H1 (cell line): ENCODE results near the gene GLIS2.

Source experiments
- BACH1 ChIP-seq: IDR thresholded peaks from 2 replicates; pipeline ENCODE4 v1.6.1; 2012; ENCODE audit warnings: low read length, improper control_type of control experiment
- CTCF ChIP-seq, 3 experiments: IDR thresholded peaks; 1 replicate in 2 of 3; 2 replicates in 1 of 3; pipeline versions ENCODE4 v1.5.1 to v1.6.1; 2011; ENCODE audit warnings: low read length in 3 of 3, mild to moderate bottlenecking in 3 of 3, inconsistent platforms in 2 of 3, low read depth in 1 of 3, moderate library complexity in 1 of 3; ENCODE audit not compliant: insufficient read depth in 1 of 3; ENCODE audit errors: control extremely low read depth in 1 of 3
- EZH2 ChIP-seq: fragments of 200-600 bp; sonication (generic); IDR thresholded peaks from 2 replicates; pipeline ENCODE4 v1.7.1; 2012; ENCODE audit warnings: low read depth, mild to moderate bottlenecking, moderate library complexity, low read length, inconsistent platforms; ENCODE audit not compliant: severe bottlenecking
- NRF1 ChIP-seq: IDR thresholded peaks from 2 replicates; pipeline ENCODE4 v1.6.1; 2011; ENCODE audit warnings: mild to moderate bottlenecking, low read depth, low read length, improper control_type of control experiment
- POLR2A ChIP-seq, 2 experiments: IDR thresholded peaks; 1 replicate in 1 of 2; 2 replicates in 1 of 2; pipeline ENCODE4 v1.6.1; 2011; ENCODE audit warnings: low read depth in 2 of 2, low read length in 2 of 2, mild to moderate bottlenecking in 2 of 2; ENCODE audit errors: control extremely low read depth in 1 of 2
- RAD21 ChIP-seq, 2 experiments: IDR thresholded peaks in 1 of 2; conservative IDR thresholded peaks in 1 of 2; 2 replicates each; pipeline ENCODE4 v1.6.1; 2011; ENCODE audit warnings: low read depth in 2 of 2, low read length in 2 of 2, improper control_type of control experiment in 1 of 2, inconsistent platforms in 1 of 2, mild to moderate bottlenecking in 1 of 2, moderate library complexity in 1 of 2
- SP4 ChIP-seq: IDR thresholded peaks from 2 replicates; pipeline ENCODE4 v1.6.1; 2012; ENCODE audit warnings: low read length, inconsistent platforms
- TAF1 ChIP-seq: IDR thresholded peaks from 2 replicates; pipeline ENCODE4 v1.6.1; 2011; ENCODE audit warnings: mild to moderate bottlenecking, low read depth, low read length
- USF2 ChIP-seq: IDR thresholded peaks from 2 replicates; pipeline ENCODE4 v1.6.1; 2011; ENCODE audit warnings: low read length, improper control_type of control experiment

GRCh38 chr16:4366016-4366415, 50.1 kb downstream of the GLIS2 start:
- no peak for TF ChIP-seq NRF1
- TF ChIP-seq SP4: no peak
- no peak for TF ChIP-seq BACH1
- no peak for TF ChIP-seq USF2
- TF ChIP-seq TAF1: no peak
- no peak for TF ChIP-seq CTCF (IDR thresholded peaks at IDR 0.05; ENCODE audit: control extremely low read depth in 1 of 3, insufficient read depth in 1 of 3, low read depth in 1 of 3, low read length in 3 of 3)
- TF ChIP-seq EZH2: no peak
- no peak for TF ChIP-seq RAD21 (IDR thresholded peaks at IDR 0.05 in 1 of 2, conservative IDR thresholded peaks at IDR 0.05 in 1 of 2; ENCODE audit: low read depth in 2 of 2, low read length in 2 of 2)
- TF ChIP-seq POLR2A (IDR thresholded peaks at IDR 0.05; ENCODE audit: control extremely low read depth in 1 of 2, low read depth in 2 of 2, low read length in 2 of 2): no peak
